Astrocyte (in vitro differentiated cells and primary cell): ENCODE results near the gene CDH8.

Source experiments
- EZH2 ChIP-seq: IDR thresholded peaks from 2 replicates; pipeline ENCODE4 v1.6.1; 2012; ENCODE audit warnings: mild to moderate bottlenecking, low read length, inconsistent platforms; ENCODE audit not compliant: insufficient read depth
- TF ChIP-seq, protein P1 (sequence below): IDR thresholded peaks from 2 replicates; pipeline ENCODE4 v1.5.1; 2011; ENCODE audit warnings: low read depth, mild to moderate bottlenecking, inconsistent platforms, low read length, moderate library complexity; ENCODE audit not compliant: insufficient read depth

DNA sequence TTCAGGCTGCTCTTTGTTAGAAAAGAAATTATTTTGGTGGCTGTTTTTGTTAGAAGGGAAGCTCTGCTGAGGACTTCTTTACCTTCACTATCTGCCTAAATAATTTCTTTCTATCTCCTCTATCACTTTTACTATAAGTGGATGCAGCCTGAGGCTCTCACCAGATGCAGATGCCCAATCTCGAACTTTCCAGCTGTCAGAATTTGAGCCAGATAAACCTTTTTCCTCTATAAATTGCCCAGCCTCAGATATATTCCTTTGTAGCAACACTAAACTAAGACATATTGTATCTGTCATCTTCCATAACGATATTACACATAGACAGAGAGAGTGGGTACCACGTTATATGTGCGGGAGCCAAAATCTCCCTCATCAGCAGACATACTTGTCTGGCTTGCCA is 15.7 kb upstream of the CDH8 start:
- TF ChIP-seq, protein P1, sequence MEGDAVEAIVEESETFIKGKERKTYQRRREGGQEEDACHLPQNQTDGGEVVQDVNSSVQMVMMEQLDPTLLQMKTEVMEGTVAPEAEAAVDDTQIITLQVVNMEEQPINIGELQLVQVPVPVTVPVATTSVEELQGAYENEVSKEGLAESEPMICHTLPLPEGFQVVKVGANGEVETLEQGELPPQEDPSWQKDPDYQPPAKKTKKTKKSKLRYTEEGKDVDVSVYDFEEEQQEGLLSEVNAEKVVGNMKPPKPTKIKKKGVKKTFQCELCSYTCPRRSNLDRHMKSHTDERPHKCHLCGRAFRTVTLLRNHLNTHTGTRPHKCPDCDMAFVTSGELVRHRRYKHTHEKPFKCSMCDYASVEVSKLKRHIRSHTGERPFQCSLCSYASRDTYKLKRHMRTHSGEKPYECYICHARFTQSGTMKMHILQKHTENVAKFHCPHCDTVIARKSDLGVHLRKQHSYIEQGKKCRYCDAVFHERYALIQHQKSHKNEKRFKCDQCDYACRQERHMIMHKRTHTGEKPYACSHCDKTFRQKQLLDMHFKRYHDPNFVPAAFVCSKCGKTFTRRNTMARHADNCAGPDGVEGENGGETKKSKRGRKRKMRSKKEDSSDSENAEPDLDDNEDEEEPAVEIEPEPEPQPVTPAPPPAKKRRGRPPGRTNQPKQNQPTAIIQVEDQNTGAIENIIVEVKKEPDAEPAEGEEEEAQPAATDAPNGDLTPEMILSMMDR = no peak
- no peak for TF ChIP-seq EZH2
